Stimulated activated CD4-positive, alpha-beta T cell treated with anti-CD3 and anti-CD28 coated beads, Interleukin-1b, Interleukin-23, amount 100 ng/mL, for 48 hours (primary cell): ENCODE measurements around the gene RP2.

Experiments
- DNase-seq: peaks from one replicate; pipeline ENCODE4 v3.0.0-alpha.2; 2020

Gene RP2

DNA sequence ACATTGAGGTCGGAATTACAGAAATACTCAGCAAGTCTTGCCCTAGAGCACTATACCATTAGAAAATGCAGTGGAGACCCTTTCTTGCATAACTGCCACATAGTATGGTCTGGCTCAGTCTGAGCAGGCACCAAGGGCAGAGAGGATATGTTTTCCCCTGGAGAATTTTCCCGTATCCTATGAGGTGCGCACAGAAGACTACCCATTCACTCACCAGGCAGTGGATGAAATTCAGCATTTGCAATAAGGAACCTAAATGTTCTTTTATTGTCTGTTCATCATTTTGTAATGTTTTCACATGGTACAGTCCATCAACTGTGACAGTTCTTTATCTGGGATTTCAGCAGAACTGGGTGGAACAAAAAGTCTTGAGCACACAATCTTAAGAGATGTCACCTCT lies 90.9 kb downstream of the RP2 start:
- no peak for DNase-seq

DNA sequence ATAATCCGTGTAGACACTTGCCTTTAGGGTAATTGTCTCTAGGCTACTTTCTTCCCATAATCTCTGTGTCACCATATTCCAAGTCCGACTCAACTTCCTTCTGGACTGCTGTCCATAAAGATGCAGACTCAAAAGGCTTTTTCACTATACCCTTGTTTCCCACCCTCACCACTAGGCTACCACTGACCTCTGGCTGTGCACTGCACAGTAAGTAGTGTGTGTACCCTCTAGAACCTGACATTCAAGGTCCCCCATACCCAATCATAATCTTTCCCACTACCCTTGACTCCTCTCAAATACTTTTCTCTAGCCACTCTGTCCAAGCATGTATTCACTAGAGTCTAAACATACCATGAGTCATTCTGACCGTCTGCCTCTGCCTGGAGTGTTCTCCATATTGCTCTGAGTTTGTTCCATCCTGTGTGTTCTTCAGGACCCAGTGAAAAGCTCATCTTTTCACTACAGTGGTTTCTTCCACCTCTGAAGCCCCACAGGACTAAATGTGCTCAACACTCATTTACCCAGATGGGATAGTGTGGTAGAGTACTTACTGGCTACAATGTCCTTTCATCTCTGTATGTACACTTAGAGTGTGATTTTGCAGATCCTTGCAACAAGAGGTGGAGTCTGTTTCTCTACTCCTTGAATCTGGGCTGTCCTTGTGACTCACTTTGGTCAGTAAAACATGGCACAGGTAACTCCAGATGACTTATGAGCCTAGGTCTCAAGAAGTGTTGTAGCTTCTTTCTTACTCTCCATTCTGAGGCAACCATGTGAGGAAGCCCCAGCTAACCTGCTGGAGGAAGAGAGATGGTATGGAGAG lies 92.8 kb downstream of the RP2 start:
- DNase-seq: no peak
